Heart right ventricle (tissue), 16 donors: ENCODE measurements around the gene HAS3. TPM values are rescaled to one million over a fixed set of nuclear protein-coding genes. Genes with fewer than 3 reads are reported as not detected.

Experiments used
- ATAC-seq, 8 donors: fragments of 200-7000 bp; cut with Tn5 transposase; one replicate each; pipeline ENCODE4 v1.9.1; 2020; ENCODE audit warnings: mild to moderate bottlenecking in 8 of 8, moderate library complexity in 8 of 8, moderate number of reproducible peaks in 1 of 8
- DNase-seq, 2 donors: peaks; one replicate each; pipeline ENCODE4 v3.0.0-alpha.2; 2020
- H3K27ac ChIP-seq, 10 donors: fragments of 200-600 bp; sonication (generic) in 2 of 10; one replicate each; pipeline versions ENCODE4 v1.5.0 to v1.8.0; 2020 to 2022; ENCODE audit warnings: mild to moderate bottlenecking in 3 of 10
- H3K27me3 ChIP-seq, 7 donors: fragments of 200-600 bp; one replicate each; pipeline ENCODE4 v1.8.0; 2021 to 2022; ENCODE audit warnings: mild to moderate bottlenecking in 2 of 7
- H3K36me3 ChIP-seq, 9 donors: fragments of 200-600 bp; sonication (generic) in 1 of 9; one replicate each; pipeline versions ENCODE4 v1.5.0 to v1.8.0; 2020 to 2022; ENCODE audit warnings: mild to moderate bottlenecking in 2 of 9
- H3K4me1 ChIP-seq, 9 donors: fragments of 200-600 bp; sonication (generic) in 1 of 9; one replicate each; pipeline versions ENCODE4 v1.5.0 to v1.8.0; 2020 to 2022; ENCODE audit warnings: mild to moderate bottlenecking in 4 of 9
- H3K4me3 ChIP-seq, 10 donors: fragments of 200-600 bp; sonication (generic) in 2 of 10; one replicate each; pipeline versions ENCODE4 v1.5.0 to v1.8.0; 2020 to 2022; ENCODE audit warnings: mild to moderate bottlenecking in 7 of 10, moderate library complexity in 2 of 10
- H3K9me3 ChIP-seq, 11 donors: fragments of 200-600 bp in 10 of 11; sonication (generic) in 2 of 11; one replicate each; pipeline versions ENCODE4 v1.5.0 to v1.8.0; 2013 to 2022; ENCODE audit warnings: mild to moderate bottlenecking in 2 of 11, control low read depth in 1 of 11, moderate library complexity in 1 of 11
- whole genome bisulfite sequencing, 2 donors: extraction: QIAGEN DNeasy Blood & Tissue Kit; methylation state at CpG; one replicate each; pipeline ENCODE4 v1.1.7; 2013; ENCODE audit warnings: inconsistent platforms in 1 of 2; 5-methylcytosine and 5-hydroxymethylcytosine counted together
- intact Hi-C, 10 donors: fragments of 100-400 bp; cut with DNase I; formaldehyde crosslinking; loops; one replicate each; pipeline versions ENCODE4 v1.11.1 to v1.14.2; 2022
- polyA plus RNA-seq, 2 donors: library from polyadenylated mRNA; stranded (reverse); fragments of 200-250 nt; gene quantifications; one replicate each; pipeline ENCODE4 v1.2.3, GENCODE V29; 2013
- total RNA-seq, 10 donors: library from RNA; stranded (reverse); fragmentation: NEBNext Ultra II Directional in 3 of 10; extraction: Animal tissue kit (Norgen Biotek cat#: 25700) in 3 of 10; gene quantifications; one replicate each; pipeline versions ENCODE4 v1.2.1 to v1.2.4, GENCODE V29; 2021 to 2023
- TF ChIP-seq, protein P1 (sequence below), 9 donors: fragments of 200-600 bp; sonication (generic) in 2 of 9; IDR thresholded peaks; one replicate each; pipeline versions ENCODE4 v1.5.0 to v1.8.0; 2021 to 2022; ENCODE audit warnings: antibody characterized with exemption in 9 of 9, mild to moderate bottlenecking in 5 of 9, moderate library complexity in 1 of 9
- donor health status: Arrhythmogenic right ventricular cardiomyopathy.
- donor health status: ischemic (EF 13 %, LVEDD 7.1; RV severe dilation, severe dysfunction).
- donor health status: healthy with polysubstance abuse.
- donor health status: DM: no; HTN: yes; CAD: no.
- donor health status: DM: no; HTN: no; CAD: no.
- donor health status: ischemic (EF 25% LVEDD 6.9; RV normal size, moderate dysfunction).
- donor health status: ischemic (EF 25% LVEDD 5.7; RV mildly dilated, moderate dysfunction).
- donor health status: healthy.
- donor health status: DM: yes; HTN: yes; CAD: no.
- donor health status: Ischemic cardiomyopathy.
- donor health status: ischemic (EF 35%, LVEDD 5.7; RV mildly dilated, moderate dysfunction).
- donor health status: nonischemic (EF 11% LVEDD 7.7; RV severe dilation, severe dysfunction).
- donor health status: DM: yes; HTN: yes; CAD: no.
- donor health status: PGD.
- donor health status: ischemic (EF 29% LVEDD 5.4; RV normal size, mild dysfunction).
- donor health status: nonischemic (EF 23%, LVEDD 6.1; RV moderate dilation, normal function).

HAS3 gene
- total and polyA plus RNA-seq, 12 donors = 0.15 to 1.8 (median 0.38) TPM

DNA sequence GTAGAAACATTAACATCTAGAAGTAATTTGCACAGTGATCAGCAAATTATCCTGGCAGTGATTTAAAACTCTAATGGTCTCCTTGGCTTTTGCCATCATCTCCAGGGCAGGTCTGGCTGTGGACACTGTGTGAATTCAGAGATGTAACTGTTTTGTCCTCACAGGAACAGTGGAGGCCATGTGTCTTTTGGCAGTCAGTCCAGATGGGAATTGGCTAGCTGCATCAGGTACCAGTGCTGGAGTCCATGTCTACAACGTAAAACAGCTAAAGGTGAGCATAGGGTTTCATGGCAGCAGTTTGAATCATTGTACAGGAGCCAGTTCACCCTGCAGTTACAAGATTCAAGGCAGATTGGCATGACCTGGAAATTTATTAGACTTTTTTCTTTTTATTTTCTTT is 54.7 kb downstream of the HAS3 start:
- intact Hi-C loops = no loop called here
- H3K4me1 ChIP-seq = no peaks in the 10 kb centered on the region
- peaks cover 3 to 100% (median 44%) of the 10 kb centered on the region in 9 donors for H3K36me3 ChIP-seq
- no peaks in the 10 kb centered on the region for H3K27me3 ChIP-seq
- no peak overlapping the region for H3K4me3 ChIP-seq
- no peaks in the 10 kb centered on the region for H3K9me3 ChIP-seq
- 95 to 97% methylated on average over 1 of the region's 1 CpG for WGBS, 2 donors
- TF ChIP-seq, protein P1, sequence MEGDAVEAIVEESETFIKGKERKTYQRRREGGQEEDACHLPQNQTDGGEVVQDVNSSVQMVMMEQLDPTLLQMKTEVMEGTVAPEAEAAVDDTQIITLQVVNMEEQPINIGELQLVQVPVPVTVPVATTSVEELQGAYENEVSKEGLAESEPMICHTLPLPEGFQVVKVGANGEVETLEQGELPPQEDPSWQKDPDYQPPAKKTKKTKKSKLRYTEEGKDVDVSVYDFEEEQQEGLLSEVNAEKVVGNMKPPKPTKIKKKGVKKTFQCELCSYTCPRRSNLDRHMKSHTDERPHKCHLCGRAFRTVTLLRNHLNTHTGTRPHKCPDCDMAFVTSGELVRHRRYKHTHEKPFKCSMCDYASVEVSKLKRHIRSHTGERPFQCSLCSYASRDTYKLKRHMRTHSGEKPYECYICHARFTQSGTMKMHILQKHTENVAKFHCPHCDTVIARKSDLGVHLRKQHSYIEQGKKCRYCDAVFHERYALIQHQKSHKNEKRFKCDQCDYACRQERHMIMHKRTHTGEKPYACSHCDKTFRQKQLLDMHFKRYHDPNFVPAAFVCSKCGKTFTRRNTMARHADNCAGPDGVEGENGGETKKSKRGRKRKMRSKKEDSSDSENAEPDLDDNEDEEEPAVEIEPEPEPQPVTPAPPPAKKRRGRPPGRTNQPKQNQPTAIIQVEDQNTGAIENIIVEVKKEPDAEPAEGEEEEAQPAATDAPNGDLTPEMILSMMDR (IDR thresholded peaks at IDR 0.05) = no peak
- no peak overlapping the region for H3K27ac ChIP-seq
- DNase-seq (no peak), ATAC-seq (no peak)

GRCh38 chr16:69165584-69165983 is 60.1 kb downstream of the HAS3 start:
- Histone ChIP-seq H3K4me3 (no peak overlapping the region), H3K36me3 (peaks cover 0 to 100% (median 43%) of the 10 kb centered on the region in 9 donors), H3K27me3 (no peaks in the 10 kb centered on the region), H3K27ac (no peak overlapping the region), H3K9me3 (no peaks in the 10 kb centered on the region), H3K4me1 (peaks cover 0 to 8% (median 0%) of the 10 kb centered on the region in 9 donors)
- WGBS, 2 donors = 93% methylated on average over 6 of the region's 6 CpGs
- TF ChIP-seq, protein P1 (IDR thresholded peaks at IDR 0.05) = no peak
- intact Hi-C loops = no loop called here
- ATAC-seq (no peak), DNase-seq (no peak)

GRCh38 chr16:69166221-69166833 is 60.9 kb downstream of the HAS3 start:
- ATAC-seq = no peak
- intact Hi-C loops = no loop called here

GRCh38 chr16:69166946-69167930 is 61.8 kb downstream of the HAS3 start:
- TF ChIP-seq, protein P1 (IDR thresholded peaks at IDR 0.05) = no peak
- Histone ChIP-seq H3K27ac (no peak overlapping the region), H3K9me3 (no peaks in the 10 kb centered on the region), H3K27me3 (no peaks in the 10 kb centered on the region), H3K4me3 (no peak overlapping the region), H3K36me3 (peaks cover 0 to 86% (median 31%) of the 10 kb centered on the region in 9 donors), H3K4me1 (peaks cover 0 to 23% (median 0%) of the 10 kb centered on the region in 9 donors)
- DNase-seq (no peak), ATAC-seq (no peak)
- WGBS, 2 donors = 87 to 90% methylated on average over 7 of the region's 7 CpGs
- intact Hi-C loops = no loop called here

More at GRCh38 chr16:69166221-69166833, 60.9 kb downstream of the HAS3 start:
- TF ChIP-seq, protein P1 (IDR thresholded peaks at IDR 0.05) = no peak
- Histone ChIP-seq H3K4me3 (no peak overlapping the region), H3K27me3 (no peaks in the 10 kb centered on the region), H3K36me3 (peaks cover 0 to 95% (median 38%) of the 10 kb centered on the region in 9 donors), H3K27ac (no peak overlapping the region), H3K9me3 (no peaks in the 10 kb centered on the region), H3K4me1 (peaks cover 0 to 15% (median 0%) of the 10 kb centered on the region in 9 donors)
- DNase-seq = no peak
- WGBS, 2 donors = 55 to 66% methylated on average over 8 of the region's 8 CpGs
